Esophagus mucosa (tissue), 1 donor: ENCODE results near the gene GATB. TPM values are rescaled to one million over a fixed set of nuclear protein-coding genes. Genes with fewer than 3 reads are reported as not detected.

Experiments used
- ATAC-seq: fragments of 200-7000 bp; cut with Tn5 transposase; one replicate; pipeline ENCODE4 v1.9.1; 2020
- total RNA-seq: library from RNA; stranded (reverse); gene quantifications from one replicate; pipeline ENCODE4 v1.2.4, GENCODE V29; 2023
- donor health status: DM: yes; HTN: yes; CAD: no.

The GATB gene
- total RNA-seq: 22.8 TPM

DNA sequence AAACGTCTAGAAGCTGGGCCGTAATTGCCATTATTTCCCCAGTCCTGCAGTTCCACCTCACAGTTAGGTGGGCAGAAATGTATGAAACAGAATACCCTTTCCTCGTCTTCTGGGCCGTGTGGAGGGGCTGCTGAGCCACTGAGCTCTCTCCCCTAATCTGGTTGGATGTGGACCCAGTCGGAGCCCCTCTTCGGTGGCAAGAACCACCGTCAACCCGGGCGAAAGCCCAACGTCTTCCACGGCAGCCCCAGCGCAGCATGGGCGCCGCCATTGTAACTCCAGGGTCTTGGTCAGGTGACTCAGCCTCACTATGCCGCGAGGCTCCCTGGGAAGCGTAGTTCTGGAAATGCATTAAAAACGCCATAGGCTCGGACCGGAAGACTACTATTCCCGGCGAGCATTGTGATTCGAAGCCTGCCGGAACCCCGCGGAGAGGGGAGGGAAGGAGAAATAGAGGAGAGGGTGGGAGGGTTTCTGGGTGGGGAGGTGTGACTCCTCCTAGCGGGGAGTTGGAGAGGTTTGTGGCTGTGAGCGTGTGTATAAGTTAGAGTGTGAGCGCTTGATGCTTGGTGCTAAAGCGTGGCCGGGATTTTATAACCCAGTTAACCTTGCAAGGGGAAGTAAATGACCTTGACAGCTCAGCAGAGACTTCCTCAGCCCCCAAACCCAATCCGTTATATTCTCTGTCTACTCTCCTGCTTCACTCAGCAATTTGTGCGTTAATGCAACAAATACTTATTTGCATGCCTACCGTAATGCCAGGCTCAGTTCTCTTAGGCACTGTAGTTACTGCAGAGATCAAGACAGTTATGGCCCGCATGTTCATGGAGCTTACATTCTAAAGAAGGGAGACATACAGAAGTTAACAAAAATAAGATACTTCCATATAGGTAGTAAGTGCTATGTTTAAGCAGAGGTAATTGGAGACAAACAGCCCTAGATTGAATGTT, at the start of gene GATB:
GATB (minus strand) TSS at position 296 of the 950 bp plus-strand sequence; CDS start at position 271, 25 bp downstream.
- peak; percentile 99 for ATAC-seq

- no peak for ATAC-seq
These were observed 49.7 kb upstream of the GATB start for GRCh38 chr4:151810476-151810875.

DNA sequence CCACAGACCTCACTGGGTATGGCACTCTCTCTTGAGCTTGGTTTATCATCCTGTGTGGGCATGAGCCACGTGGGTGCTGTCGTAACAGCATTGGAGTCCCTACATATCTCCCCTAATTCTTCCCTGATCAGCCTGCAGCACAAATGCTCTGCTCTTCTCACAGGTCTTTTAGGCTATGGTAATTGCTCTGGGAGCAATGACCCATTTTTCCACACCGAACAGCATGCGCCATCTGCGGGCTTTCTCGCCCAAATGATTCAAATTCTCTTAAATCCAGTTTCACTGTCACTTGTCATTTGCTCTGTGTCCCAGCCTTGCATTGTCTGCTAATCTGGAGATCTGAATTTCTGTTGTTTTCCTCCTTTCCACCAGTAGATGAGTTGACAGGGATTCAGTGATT, 48.9 kb upstream of the GATB start:
- no peak for ATAC-seq

DNA sequence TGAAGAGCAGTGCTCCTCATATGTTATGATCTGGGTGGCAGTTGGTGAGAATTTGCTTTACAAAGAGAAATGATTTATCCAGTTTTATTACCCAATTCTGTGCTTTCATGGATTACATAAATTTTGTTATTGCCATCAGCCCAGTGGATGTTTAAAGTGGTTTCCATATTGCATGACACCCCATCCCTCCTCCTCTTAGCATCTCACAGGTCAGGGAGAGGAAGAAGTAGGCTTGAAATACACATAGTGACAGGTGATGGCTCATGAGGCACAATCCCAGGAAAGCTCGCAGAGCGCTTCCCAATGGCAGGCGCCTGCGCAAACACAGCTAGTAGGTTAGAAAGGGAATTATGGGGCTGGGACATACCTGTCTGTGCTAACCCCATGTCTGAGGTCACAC, 47.7 kb upstream of the GATB start:
- ATAC-seq: no peak

GRCh38 chr4:151808120-151808529, 47.3 kb upstream of the GATB start:
- no peak for ATAC-seq

- no peak for ATAC-seq
These were observed 46.4 kb upstream of the GATB start for GRCh38 chr4:151807220-151807619.

- no peak for ATAC-seq
These were observed 45.7 kb upstream of the GATB start for GRCh38 chr4:151806511-151806927.

- no peak for ATAC-seq
These were observed 44.0 kb upstream of the GATB start for GRCh38 chr4:151804821-151805220.

- ATAC-seq: no peak
These were observed 43.4 kb upstream of the GATB start for GRCh38 chr4:151804086-151804630.

GRCh38 chr4:151803246-151803645, 42.4 kb upstream of the GATB start:
- no peak for ATAC-seq

DNA sequence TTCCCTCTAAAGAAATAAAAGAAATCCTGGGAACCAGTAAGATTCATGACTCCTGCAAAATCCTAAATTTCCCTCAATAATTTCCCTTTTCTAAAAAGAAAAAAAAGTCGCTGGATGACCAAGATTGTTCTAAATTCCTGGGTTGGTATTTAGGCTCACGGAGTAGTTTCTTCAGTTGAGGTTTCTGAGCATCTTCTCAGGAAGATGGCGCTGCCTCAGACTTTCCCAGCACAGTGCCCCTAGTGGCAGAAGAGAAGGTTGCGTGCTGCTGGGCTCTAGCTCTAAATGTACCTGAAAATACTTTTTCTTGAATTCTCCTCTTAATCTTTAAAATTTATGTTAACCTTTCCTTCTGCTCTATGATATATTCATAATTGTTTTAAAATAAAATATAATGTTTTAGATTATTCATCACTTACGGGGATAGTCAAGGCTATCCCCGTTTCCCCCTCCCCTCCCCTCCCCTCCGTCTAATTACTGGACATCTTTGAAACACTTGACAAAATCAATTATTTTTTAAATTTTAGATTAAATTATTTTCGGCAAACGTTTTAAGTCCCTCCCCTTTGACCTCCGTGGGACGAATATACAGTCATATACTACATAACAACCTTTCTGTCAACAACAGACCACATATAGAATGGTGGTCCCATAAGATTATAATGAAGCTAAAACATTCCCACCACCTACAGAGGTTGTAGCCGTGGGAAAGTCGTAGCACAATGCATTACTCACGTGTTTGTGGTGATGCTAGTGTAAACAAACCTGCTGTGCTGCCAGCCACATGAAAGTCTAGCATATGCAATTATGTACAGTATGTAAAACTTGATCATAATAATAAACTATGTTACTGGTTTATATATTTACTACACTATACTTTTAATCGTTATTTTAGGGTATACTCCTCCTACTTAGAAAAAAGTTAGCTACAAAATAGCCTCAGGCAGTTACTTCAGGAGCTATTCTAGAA, 41.0 kb upstream of the GATB start:
- peak; percentile 61 for ATAC-seq

- peak; percentile 48 for ATAC-seq
These were observed 38.7 kb upstream of the GATB start for GRCh38 chr4:151799417-151800012.

- no peak for ATAC-seq
These were observed 38.0 kb upstream of the GATB start for GRCh38 chr4:151798678-151799416.

GRCh38 chr4:151797853-151798252, 37.0 kb upstream of the GATB start:
- ATAC-seq: no peak

DNA sequence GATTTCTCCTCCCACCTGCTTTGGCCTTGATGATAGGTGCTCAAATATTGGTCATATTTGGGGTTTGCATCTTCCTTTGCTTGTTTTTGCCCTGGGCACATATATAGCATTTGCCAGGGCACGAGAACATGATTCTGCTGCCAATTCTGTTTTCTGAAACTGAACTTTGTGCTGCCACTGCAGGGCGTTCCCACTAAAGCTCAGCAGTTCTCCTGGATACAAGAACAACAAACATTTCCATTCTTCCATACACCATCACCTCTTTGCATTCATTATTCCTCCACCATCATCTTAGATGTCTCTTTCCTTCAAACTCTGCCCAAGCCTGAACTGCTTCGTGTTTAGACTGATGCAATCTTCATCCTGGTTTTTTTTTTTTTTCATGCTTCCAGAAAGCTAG, 36.3 kb upstream of the GATB start:
- peak; percentile 20 for ATAC-seq

DNA sequence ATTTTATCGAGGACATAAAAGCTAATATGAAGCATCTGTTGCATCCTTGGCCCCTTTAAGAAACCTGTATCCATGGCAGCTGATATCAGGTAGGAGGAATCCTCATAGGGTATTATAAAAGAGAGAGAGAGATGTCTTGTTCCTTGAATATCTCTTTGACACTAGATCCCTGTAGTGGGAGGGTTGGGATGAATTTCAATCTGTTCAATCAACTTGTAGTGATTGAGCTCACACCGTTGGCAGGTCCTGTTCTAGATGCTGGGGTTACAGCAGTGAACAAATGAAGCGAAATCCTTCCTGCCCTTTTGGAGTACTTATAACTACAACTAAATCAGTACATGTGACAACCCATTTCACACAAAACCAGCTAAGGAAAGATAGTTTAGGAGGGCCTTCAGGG, 35.3 kb upstream of the GATB start:
- no peak for ATAC-seq

- ATAC-seq: no peak
These were observed 32.2 kb upstream of the GATB start for GRCh38 chr4:151792995-151793394.

DNA sequence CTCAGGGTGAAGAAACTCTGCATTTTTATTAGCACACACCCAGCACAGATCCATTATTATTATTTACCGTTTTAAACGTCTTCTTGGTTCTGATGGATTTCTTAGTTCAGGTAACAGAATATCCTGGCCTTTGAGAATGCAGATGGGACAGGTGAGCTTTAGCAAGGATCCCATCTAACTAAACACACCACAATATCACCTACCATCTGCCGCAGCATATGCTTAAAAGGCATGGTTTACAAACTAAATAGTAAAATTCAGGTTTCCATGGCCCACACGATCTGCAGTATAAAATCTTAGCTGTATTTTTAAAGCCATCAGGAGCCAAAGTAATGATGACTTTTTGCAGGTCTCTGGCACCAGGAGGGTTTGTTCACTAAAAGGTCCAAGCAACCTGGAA, 31.7 kb upstream of the GATB start:
- ATAC-seq: no peak

DNA sequence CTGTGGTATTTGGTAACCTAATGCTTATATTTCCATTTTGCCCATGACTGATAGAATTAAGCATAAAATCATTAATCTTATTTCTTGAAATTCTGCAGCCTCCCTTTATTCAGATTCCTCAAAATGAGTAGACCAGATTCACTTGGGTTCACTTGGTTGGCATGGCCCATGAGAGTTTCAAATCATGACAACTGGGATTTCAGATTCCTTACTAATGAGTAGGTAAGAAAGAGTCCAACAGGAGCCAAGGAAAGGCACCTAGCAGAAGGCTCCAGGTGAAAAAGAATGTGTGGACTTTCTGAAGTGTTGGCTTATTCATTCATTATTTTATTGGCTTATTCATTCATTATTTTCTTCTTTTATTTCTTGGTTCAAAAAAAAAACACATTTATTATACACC, 27.2 kb upstream of the GATB start:
- ATAC-seq: no peak

DNA sequence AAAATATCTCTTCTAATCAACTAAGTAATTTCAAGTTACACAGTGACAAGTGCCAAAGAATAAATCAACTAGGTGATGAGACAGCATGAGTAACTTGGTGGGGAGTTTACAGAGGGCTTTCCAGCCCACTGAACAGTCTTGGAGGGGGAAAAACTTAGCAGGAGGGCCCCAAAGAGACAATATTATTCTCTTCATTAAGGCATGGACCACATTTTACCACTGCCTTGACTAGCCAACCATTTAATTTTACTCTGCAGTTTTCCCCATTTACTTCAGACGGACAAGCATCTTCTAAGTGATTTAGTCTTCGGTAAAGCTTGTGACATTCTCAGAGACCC, 25.3 kb upstream of the GATB start:
- ATAC-seq: no peak

DNA sequence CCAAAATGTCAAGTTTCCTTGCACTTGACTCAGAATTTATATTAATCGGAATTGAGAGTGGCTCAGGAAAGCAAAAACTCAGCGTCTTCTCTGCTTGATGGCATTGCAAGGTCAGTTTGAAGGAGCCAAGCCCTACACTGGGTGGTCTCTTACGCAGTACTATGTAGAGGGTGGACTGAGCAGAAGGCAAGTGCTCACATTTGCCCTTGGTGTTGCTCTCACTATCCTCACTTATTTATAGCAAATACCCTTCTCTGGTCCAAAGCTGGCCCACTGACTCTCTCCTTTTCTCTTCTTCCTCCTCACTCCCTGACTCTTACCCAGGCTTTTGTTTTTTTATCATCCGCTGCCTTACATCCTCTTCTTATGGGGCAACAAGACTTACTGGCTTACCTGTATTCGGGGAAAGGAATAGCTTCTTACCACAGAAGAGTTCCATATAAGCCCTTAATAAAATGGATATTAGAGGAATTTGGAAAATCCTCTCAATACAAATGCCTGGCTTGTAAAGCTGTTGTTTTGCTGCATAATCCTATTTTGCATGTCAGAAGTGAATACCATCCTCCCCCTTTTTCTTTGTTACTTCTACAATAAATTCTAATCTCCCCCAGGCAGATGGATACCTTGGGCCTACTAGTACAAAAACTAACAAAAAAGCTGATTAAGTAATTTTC, 24.8 kb upstream of the GATB start:
- no peak for ATAC-seq
